T-helper 2 cell treated with Interferon-gamma antibody and Interleukin-4, amounts not matched to agents 5 μg/mL and 100 μg/mL, for 36 hours (primary cell): Measurements from ENCODE around the gene PPP6C.
"Not testable (repeated sequence)": the region's sequence is repeated elsewhere in the genome, so short reads cannot be mapped to it uniquely, and the experiment has no call there.

Source experiments
- DNase-seq: peaks from one replicate; pipeline ENCODE4 v3.0.0; 2021; ENCODE audit warnings: low spot score
- H3K27ac Mint-ChIP-seq: one replicate; pipeline ENCODE4 v1.8.0; 2021; ENCODE audit warnings: mild to moderate bottlenecking, mixed read lengths
- H3K27me3 Mint-ChIP-seq: one replicate; pipeline ENCODE4 v1.8.0; 2021; ENCODE audit warnings: low read depth, mixed read lengths
- H3K36me3 Mint-ChIP-seq: one replicate; pipeline ENCODE4 v1.8.0; 2021; ENCODE audit warnings: low read depth, mixed read lengths
- H3K4me1 Mint-ChIP-seq: one replicate; pipeline ENCODE4 v1.8.0; 2021; ENCODE audit warnings: low read depth, mixed read lengths
- H3K4me3 Mint-ChIP-seq: one replicate; pipeline ENCODE4 v1.8.0; 2022; ENCODE audit warnings: mild to moderate bottlenecking, moderate library complexity, mixed read lengths
- H3K9me3 Mint-ChIP-seq: one replicate; pipeline ENCODE4 v1.8.0; 2021; ENCODE audit warnings: mixed read lengths

PPP6C gene

DNA sequence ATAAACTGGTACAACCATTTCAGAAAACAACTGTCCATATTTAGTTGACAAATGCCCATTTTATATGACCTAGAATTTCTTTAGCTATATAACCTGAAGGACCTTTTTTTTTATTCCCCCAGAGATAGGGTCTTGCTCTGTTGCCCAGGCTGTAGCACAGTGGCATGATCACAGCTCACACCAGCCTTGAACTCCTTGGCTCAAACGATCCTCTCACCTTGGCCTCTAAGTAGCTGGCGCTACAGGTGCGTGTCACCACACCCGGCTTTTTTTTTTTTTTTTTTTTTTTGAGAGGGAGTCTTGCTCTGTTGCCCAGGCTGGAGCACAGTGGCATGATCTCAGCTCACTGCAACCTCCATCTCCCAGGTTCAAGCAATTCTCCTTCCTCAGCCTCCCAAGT, 75.1 kb downstream of the PPP6C start:
- not testable (repeated sequence) for H3K4me3 Mint-ChIP-seq, H3K27me3 Mint-ChIP-seq, H3K27ac Mint-ChIP-seq, DNase-seq
- peaks cover 14% of the 10 kb centered on the region for H3K4me1 Mint-ChIP-seq
- peaks cover 36% of the 10 kb centered on the region for H3K36me3 Mint-ChIP-seq
- peaks cover 27% of the 10 kb centered on the region for H3K9me3 Mint-ChIP-seq

DNA sequence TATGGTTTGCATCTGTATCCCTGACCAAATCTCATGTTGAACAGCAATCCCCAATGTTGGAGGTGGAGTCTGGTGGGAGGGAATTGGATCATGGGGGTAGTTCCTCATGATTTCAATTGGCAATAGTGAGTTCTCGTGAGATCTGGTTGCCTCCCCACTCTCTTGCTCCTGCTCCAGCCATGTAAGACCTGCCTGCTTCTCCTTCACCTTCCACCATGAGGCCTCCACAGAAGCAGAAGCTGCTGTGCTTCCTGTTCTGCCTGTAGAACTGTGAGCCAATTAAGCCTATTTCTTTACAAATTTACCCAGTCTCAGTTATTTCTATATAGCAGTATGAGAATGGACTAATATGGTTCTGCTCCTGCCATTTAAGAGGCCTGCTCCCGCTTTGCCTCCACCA, 79.1 kb downstream of the PPP6C start:
- H3K4me3 Mint-ChIP-seq: no peak overlapping the region
- H3K9me3 Mint-ChIP-seq: peaks cover 26% of the 10 kb centered on the region

DNA sequence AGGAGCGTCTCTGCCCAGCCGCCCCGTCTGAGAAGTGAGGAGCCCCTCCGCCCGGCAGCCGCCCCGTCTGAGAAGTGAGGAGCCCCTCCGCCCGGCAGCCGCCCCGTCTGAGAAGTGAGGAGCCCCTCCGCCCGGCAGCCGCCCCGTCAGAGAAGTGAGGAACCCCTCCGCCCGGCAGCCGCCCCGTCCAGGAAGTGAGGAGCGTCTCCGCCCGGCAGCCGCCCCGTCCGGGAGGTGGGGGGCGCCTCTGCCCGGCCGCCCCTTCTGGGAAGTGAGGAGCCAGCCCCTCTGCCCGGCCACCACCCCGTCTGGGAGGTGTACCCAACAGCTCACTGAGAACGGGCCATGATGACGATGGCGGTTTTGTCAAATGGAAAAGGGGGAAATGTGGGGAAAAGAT, 81.1 kb downstream of the PPP6C start:
- not testable (repeated sequence) for H3K27me3 Mint-ChIP-seq, DNase-seq, H3K27ac Mint-ChIP-seq, H3K4me3 Mint-ChIP-seq, H3K4me1 Mint-ChIP-seq
- Mint-ChIP-seq H3K36me3 (peaks cover 26% of the 10 kb centered on the region), H3K9me3 (peaks cover 20% of the 10 kb centered on the region)

More for the DNA sequence above, 79.1 kb downstream of the PPP6C start:
- peaks cover 36% of the 10 kb centered on the region for H3K36me3 Mint-ChIP-seq
- no peak overlapping the region for H3K27ac Mint-ChIP-seq
- DNase-seq: no peak
- no peaks in the 10 kb centered on the region for H3K27me3 Mint-ChIP-seq
- peaks cover 3% of the 10 kb centered on the region for H3K4me1 Mint-ChIP-seq

DNA sequence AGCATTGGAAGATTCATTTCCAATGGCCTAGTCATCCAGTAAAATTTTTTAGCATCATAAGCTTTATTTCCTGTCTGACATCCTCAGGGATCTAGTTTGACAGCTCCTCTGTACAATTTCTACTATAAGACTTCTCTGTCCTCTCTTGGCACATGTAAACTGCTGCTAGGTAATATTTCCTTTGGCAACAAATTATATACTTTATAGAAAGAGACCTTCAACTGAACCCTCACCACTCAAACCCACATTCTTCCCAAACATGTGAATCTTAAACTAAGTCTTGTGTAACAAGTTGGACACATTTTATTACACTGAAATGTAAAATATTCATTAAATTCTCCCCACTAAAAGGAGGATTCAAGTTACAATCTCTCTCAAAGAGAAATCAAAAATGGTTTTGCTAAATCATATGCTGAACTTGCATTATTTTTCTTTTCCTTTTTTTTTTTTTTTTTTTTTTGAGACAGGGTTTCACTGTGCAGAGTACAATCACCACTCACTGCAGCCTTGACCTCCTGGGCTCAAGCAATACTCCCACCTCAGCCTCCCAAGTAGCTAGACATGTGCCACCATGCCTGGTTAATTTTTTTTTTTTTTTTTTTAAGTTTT, 83.2 kb downstream of the PPP6C start:
- H3K27me3 Mint-ChIP-seq: no peaks in the 10 kb centered on the region
- DNase-seq: no peak
- H3K36me3 Mint-ChIP-seq: peaks cover 8% of the 10 kb centered on the region
- peaks cover under 1% of the 10 kb centered on the region for H3K9me3 Mint-ChIP-seq
- H3K4me1 Mint-ChIP-seq: peaks cover 4% of the 10 kb centered on the region
- H3K27ac Mint-ChIP-seq: no peak overlapping the region
- H3K4me3 Mint-ChIP-seq: no peak overlapping the region

DNA sequence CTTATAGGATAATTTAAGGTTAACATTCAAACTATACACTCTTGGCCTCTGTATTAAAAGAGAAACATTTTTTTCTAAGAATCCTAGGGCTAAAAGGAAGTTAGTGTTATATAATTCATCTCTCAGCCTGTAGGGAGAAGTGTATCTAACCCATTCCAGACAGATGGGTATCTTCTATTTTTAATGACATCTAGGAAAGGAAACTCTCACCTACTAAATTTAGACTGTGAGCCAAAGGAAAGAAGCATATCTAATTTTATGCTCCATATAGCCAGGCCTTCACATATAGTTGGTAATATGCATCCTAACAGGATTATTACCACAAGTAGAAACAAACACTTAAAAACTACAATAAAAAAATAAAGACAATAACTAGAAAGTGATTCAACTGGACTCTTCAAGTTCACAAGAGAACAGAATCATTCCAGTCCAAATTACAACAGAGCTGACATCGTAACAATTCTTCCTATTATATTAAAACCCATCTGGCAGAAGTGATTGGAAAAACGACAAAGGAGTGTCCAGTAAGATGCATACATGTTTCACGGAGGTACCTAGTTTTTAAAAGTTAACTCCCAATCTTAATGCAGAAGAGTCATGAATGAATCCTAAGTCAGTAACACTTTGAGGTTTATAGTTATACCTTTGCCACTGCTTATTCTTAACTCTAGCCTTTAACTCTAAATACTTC, 85.7 kb downstream of the PPP6C start:
- H3K9me3 Mint-ChIP-seq: no peaks in the 10 kb centered on the region
- no peak for DNase-seq
- no peak overlapping the region for H3K27ac Mint-ChIP-seq
- H3K27me3 Mint-ChIP-seq: no peaks in the 10 kb centered on the region
- no peak overlapping the region for H3K4me3 Mint-ChIP-seq
- H3K4me1 Mint-ChIP-seq: peaks cover 4% of the 10 kb centered on the region
- H3K36me3 Mint-ChIP-seq: peaks cover 3% of the 10 kb centered on the region

DNA sequence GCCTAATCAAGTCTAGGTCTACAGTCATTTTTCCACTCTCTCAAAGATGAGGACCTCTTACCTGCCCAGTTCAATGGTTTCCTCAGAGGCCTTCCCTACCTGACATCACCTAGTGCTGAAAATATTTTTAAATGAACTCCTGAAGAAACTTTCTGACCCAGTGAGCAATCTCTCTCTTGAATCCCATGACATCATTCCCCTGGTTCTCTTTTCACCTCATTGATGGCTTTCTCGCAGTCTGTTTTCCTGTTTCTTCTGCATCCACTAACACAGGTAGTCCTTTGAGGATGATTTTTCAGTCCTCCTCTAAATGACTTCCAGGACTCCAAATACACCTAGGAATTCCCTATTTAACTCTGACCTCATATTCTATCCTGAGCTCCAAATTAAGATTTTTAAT, 86.6 kb downstream of the PPP6C start:
- no peak overlapping the region for H3K27ac Mint-ChIP-seq
- H3K27me3 Mint-ChIP-seq: no peaks in the 10 kb centered on the region
- no peaks in the 10 kb centered on the region for H3K9me3 Mint-ChIP-seq
- H3K4me3 Mint-ChIP-seq: no peak overlapping the region
- H3K4me1 Mint-ChIP-seq: peaks cover 4% of the 10 kb centered on the region
- H3K36me3 Mint-ChIP-seq: peaks cover 2% of the 10 kb centered on the region
- no peak for DNase-seq

DNA sequence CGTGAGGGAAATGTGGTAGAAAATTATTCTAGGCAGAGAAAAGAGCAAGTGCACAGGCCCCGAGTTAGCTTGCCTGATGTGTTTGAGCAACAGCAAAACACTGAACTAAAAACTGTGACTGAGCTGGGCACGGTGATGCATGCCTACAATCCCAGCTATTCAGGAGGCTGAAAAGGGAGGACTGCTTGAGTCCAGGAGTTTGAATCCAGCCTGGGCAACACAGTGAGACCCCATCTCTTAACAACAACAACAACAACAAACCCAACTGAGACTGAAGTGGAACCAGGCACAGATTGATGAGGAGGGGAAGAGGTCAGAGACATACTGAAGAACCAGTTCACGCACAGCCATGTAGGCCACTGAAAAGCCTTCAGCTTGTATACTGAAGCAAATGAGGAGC, 88.8 kb downstream of the PPP6C start:
- Mint-ChIP-seq H3K27ac (no peak overlapping the region), H3K9me3 (peaks cover 8% of the 10 kb centered on the region), H3K36me3 (peaks cover 6% of the 10 kb centered on the region), H3K4me3 (no peak overlapping the region), H3K27me3 (no peaks in the 10 kb centered on the region), H3K4me1 (peaks cover 5% of the 10 kb centered on the region)
- DNase-seq: no peak

DNA sequence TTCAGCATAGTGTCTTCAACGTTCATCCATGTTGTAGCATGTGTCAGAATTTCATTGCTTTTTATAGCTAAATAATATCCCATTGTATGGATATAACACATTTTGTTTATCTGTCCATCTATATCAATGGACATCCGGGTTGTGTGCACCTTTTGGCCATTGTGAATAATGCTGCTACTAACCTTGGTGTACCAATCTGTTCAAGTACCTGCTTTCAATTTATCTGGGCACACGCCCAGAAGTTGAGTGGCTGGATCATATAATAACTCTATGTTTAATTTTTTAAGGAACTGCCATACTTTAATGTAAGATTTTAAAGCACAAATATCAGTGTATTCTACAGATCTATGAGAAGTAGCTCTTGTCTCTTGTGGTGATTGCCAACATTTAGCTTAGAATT, 89.8 kb downstream of the PPP6C start:
- H3K9me3 Mint-ChIP-seq: peaks cover 16% of the 10 kb centered on the region
- H3K27ac Mint-ChIP-seq: no peak overlapping the region
- H3K36me3 Mint-ChIP-seq: peaks cover 14% of the 10 kb centered on the region
- no peaks in the 10 kb centered on the region for H3K27me3 Mint-ChIP-seq
- peaks cover 8% of the 10 kb centered on the region for H3K4me1 Mint-ChIP-seq
- no peak overlapping the region for H3K4me3 Mint-ChIP-seq
- DNase-seq: no peak
